GM12864 (cell line): ENCODE data around the gene SIAH3.

Source experiments
- DNase-seq: peaks from one replicate; pipeline ENCODE4 v3.0.0-alpha.2; 2011; ENCODE audit warnings: low read depth
- H3K4me3 ChIP-seq: 2 replicates; pipeline ENCODE4 v1.5.1; 2011; ENCODE audit warnings: mild to moderate bottlenecking, low read depth, low read length, control low read depth
- TF ChIP-seq, protein P1 (sequence below): IDR thresholded peaks from 2 replicates; pipeline ENCODE4 v1.5.1; 2011; ENCODE audit warnings: low read depth, mild to moderate bottlenecking, moderate library complexity, low read length, control low read depth, inconsistent platforms; ENCODE audit errors: missing control alignments

SIAH3 gene

GRCh38 chr13:45889590-45890243 lies 38.2 kb upstream of the SIAH3 start:
- no peak for DNase-seq
- H3K4me3 ChIP-seq, result no peak overlapping the region
- TF ChIP-seq, protein P1, sequence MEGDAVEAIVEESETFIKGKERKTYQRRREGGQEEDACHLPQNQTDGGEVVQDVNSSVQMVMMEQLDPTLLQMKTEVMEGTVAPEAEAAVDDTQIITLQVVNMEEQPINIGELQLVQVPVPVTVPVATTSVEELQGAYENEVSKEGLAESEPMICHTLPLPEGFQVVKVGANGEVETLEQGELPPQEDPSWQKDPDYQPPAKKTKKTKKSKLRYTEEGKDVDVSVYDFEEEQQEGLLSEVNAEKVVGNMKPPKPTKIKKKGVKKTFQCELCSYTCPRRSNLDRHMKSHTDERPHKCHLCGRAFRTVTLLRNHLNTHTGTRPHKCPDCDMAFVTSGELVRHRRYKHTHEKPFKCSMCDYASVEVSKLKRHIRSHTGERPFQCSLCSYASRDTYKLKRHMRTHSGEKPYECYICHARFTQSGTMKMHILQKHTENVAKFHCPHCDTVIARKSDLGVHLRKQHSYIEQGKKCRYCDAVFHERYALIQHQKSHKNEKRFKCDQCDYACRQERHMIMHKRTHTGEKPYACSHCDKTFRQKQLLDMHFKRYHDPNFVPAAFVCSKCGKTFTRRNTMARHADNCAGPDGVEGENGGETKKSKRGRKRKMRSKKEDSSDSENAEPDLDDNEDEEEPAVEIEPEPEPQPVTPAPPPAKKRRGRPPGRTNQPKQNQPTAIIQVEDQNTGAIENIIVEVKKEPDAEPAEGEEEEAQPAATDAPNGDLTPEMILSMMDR, result no peak

- no peak for DNase-seq
- H3K4me3 ChIP-seq, result no peak overlapping the region
- TF ChIP-seq, protein P1, result no peak
These were observed 34.9 kb upstream of the SIAH3 start for GRCh38 chr13:45886466-45886865.

DNA sequence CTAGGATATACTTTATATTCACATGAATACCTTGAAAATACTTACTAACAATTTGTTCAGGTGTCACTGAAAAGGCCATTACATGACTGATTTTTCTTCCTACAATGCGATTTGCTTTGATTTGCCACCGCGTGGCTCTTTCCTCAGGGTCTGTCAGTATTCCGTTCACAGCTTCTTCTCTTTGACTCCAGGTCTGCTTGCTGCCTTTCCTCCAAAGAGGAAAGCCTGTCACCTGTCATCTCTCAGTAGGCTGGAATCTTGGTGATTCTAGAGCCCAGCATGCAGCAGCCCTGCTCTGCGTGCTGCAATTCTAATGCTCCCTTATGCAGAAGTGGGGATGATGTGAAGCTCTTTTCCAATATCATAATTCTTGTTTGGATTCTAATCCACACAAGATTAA lies 33.6 kb upstream of the SIAH3 start:
- TF ChIP-seq, protein P1, result no peak
- no peak for DNase-seq
- no peak overlapping the region for H3K4me3 ChIP-seq

GRCh38 chr13:45882626-45883025 lies 31.1 kb upstream of the SIAH3 start:
- DNase-seq, result no peak
- TF ChIP-seq, protein P1, result no peak
- no peak overlapping the region for H3K4me3 ChIP-seq

DNA sequence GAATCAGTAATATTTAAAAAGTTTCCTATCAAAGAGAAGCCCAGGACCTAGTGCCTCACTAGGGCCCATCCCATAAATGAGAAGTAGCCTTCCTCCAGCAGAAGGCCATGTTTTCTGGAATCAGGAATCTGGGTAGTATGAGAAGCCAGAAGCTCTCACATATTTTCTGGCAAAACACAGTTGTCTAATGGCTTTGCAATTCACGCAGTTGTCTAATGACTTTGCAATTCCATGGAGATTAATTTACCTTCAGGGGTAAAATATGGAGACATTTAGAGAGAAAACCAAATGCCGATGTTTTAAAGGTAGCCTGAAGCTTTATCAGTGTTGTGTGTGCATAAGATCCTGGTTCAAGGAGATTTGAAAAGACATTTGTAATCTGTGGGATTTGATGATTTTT lies 29.8 kb upstream of the SIAH3 start:
- no peak for DNase-seq
- TF ChIP-seq, protein P1, result no peak
- no peak overlapping the region for H3K4me3 ChIP-seq

DNA sequence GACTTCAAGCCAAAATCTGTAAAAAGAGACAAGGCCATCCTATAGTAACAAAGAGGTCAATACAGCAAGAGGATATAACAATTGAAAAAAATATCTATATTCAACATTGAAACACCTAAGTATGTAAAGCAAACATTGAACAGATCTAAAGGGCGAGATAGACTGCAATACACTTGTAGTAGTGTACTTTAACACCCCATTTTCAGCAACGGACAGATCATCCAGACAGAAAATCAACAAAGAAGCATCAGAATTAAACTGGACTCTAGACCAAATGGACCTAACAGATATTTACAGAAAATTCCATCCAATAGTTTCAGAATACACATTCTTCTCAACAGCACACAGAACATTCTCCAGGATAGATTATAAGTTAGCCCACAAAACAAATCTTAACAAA lies 28.7 kb upstream of the SIAH3 start:
- no peak for DNase-seq
- no peak overlapping the region for H3K4me3 ChIP-seq
- TF ChIP-seq, protein P1, result no peak

DNA sequence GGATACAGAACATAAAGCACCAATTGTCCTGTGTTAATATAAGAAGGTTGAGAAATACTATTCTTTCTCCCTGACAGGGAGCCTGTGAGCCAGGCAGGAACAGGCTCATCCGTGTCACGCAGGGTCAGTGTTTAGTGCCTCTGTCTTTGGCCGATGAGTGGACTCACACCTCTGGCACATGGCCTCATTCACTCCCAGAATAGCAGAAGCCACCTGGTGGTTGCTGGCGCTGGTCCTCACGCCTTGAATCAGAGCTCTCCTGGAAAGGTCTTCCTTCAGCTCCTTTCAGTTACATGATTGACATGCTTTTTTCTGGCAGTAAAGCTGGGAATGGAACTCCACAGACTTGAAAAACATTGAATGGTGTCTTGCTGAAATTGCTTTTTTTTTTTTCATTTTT lies 28.1 kb upstream of the SIAH3 start:
- H3K4me3 ChIP-seq, result no peak overlapping the region
- TF ChIP-seq, protein P1, result peak; percentile 48
- DNase-seq, result no peak
